Activated T-helper 1 cell treated with anti-CD3 and anti-CD28 coated beads, Interleukin-12 subunit alpha, Interleukin-12 subunit beta, Interleukin-2, Interleukin-4 antibody, amounts not matched to agents 30 ng/mL and 10 ng/mL and 1 ng/mL, durations not matched to agents 14 hours and 24 hours and 36 hours (primary cell): Measurements from ENCODE around the gene DISC1. TPM values are rescaled to one million over a fixed set of nuclear protein-coding genes. Genes with fewer than 3 reads are reported as not detected.

Source experiments
- DNase-seq: peaks from one replicate; pipeline ENCODE4 v3.0.0; 2021; ENCODE audit warnings: low spot score
- H3K27ac Mint-ChIP-seq: one replicate; pipeline ENCODE4 v1.8.0; 2021; ENCODE audit warnings: mild to moderate bottlenecking, mixed read lengths
- H3K27me3 Mint-ChIP-seq: one replicate; pipeline ENCODE4 v1.8.0; 2022; ENCODE audit warnings: mild to moderate bottlenecking, moderate library complexity, mixed read lengths; ENCODE audit not compliant: insufficient read depth
- H3K36me3 Mint-ChIP-seq: one replicate; pipeline ENCODE4 v1.8.0; 2021; ENCODE audit warnings: low read depth, mixed read lengths
- H3K4me1 Mint-ChIP-seq: one replicate; pipeline ENCODE4 v1.8.0; 2021; ENCODE audit warnings: low read depth, mixed read lengths
- H3K4me3 Mint-ChIP-seq: one replicate; pipeline ENCODE4 v1.8.0; 2021; ENCODE audit warnings: mild to moderate bottlenecking, moderate library complexity, mixed read lengths
- H3K9me3 Mint-ChIP-seq: one replicate; pipeline ENCODE4 v1.8.0; 2021; ENCODE audit warnings: mixed read lengths
- intact Hi-C: fragments of 100-400 bp; cut with micrococcal nuclease; formaldehyde crosslinking; loops from one replicate; pipeline ENCODE4 v1.15.1; 2024
- total RNA-seq: library from RNA; stranded (reverse); gene quantifications from 2 replicates; pipeline ENCODE4 v1.2.3, GENCODE V29; 2022

The DISC1 gene
- total RNA-seq, 1 donor from 2014 or later, result 3.3 TPM

GRCh38 chr1:232045139-232045994 lies 418.8 kb downstream of the DISC1 start:
- intact Hi-C loops, result loop anchor here (10.0 kb wide), 1 partner anchor 181 kb away; no protein-coding TSS in a partner anchor
- no peak for DNase-seq
- Mint-ChIP-seq H3K36me3 (no peaks in the 10 kb centered on the region), H3K4me1 (no peaks in the 10 kb centered on the region), H3K4me3 (no peak overlapping the region), H3K9me3 (peaks cover 9% of the 10 kb centered on the region), H3K27ac (no peak overlapping the region), H3K27me3 (peaks cover 2% of the 10 kb centered on the region)

- H3K4me1 Mint-ChIP-seq, result no peaks in the 10 kb centered on the region
- intact Hi-C loops, result loop anchor here (1.0 to 10.0 kb wide), 2 partner anchors 78 to 182 kb away; no protein-coding TSS in a partner anchor
- no peak for DNase-seq
- peaks cover 9% of the 10 kb centered on the region for H3K9me3 Mint-ChIP-seq
- H3K27me3 Mint-ChIP-seq, result peaks cover 2% of the 10 kb centered on the region
- H3K36me3 Mint-ChIP-seq, result no peaks in the 10 kb centered on the region
- no peak overlapping the region for H3K27ac Mint-ChIP-seq
- no peak overlapping the region for H3K4me3 Mint-ChIP-seq
These were observed 420.1 kb downstream of the DISC1 start for GRCh38 chr1:232046451-232047306.

DNA sequence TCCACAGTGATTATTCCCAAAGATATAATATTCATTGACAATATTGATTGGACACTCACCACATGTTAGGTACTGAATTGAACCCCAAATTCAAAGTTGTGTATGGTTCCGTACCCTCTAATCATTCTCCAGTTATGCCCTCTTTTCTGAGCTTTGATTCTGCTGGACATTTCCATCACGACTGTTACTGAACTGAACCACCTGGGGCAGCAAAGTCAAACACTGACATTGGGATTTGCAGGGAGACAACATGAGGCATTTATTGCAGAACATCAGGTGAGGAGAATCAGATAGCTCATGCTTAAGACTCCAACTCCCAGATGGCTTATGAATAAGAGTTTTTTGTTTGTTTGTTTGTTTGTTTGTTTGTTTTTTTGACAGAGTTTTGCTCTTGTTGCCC lies 420.9 kb downstream of the DISC1 start:
- H3K27ac Mint-ChIP-seq, result no peak overlapping the region
- no peak for DNase-seq
- peaks cover 8% of the 10 kb centered on the region for H3K9me3 Mint-ChIP-seq
- no peaks in the 10 kb centered on the region for H3K36me3 Mint-ChIP-seq
- intact Hi-C loops, result loop anchor here (10.0 kb wide), 1 partner anchor 183 kb away; no protein-coding TSS in a partner anchor
- no peak overlapping the region for H3K4me3 Mint-ChIP-seq
- H3K4me1 Mint-ChIP-seq, result no peaks in the 10 kb centered on the region
- peaks cover 2% of the 10 kb centered on the region for H3K27me3 Mint-ChIP-seq

DNA sequence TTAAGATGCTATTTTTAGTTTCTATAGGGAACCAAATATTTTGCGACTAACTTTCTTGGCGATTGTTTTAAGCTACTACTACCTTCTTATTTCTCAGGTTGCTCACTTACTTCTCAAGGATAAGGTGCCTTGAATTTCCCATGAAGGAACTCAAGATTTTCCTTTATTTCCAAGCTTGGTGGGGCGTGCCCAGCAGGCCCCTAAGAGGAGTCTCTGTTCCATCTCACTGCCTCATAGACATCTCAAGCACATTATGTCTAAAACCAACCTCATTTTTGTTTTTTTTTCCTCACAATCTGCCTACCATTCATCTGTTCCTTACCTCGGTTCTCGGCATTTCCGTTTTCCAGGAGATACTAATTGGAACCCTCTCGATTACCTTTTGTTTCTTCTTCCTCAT lies 421.9 kb downstream of the DISC1 start:
- Mint-ChIP-seq H3K4me3 (no peak overlapping the region), H3K27me3 (peaks cover 2% of the 10 kb centered on the region), H3K4me1 (no peaks in the 10 kb centered on the region), H3K9me3 (no peaks in the 10 kb centered on the region), H3K27ac (no peak overlapping the region), H3K36me3 (no peaks in the 10 kb centered on the region)
- no peak for DNase-seq
- intact Hi-C loops, result loop anchor here (10.0 kb wide), 1 partner anchor 184 kb away; no protein-coding TSS in a partner anchor

- no peaks in the 10 kb centered on the region for H3K9me3 Mint-ChIP-seq
- no peak overlapping the region for H3K27ac Mint-ChIP-seq
- intact Hi-C loops, result loop anchor here (10.0 kb wide), 1 partner anchor 185 kb away; no protein-coding TSS in a partner anchor
- H3K4me1 Mint-ChIP-seq, result no peaks in the 10 kb centered on the region
- DNase-seq, result no peak
- peaks cover 2% of the 10 kb centered on the region for H3K27me3 Mint-ChIP-seq
- no peak overlapping the region for H3K4me3 Mint-ChIP-seq
- H3K36me3 Mint-ChIP-seq, result no peaks in the 10 kb centered on the region
These were observed 422.7 kb downstream of the DISC1 start for GRCh38 chr1:232049335-232049734.

- no peak overlapping the region for H3K4me3 Mint-ChIP-seq
- no peaks in the 10 kb centered on the region for H3K9me3 Mint-ChIP-seq
- DNase-seq, result no peak
- H3K4me1 Mint-ChIP-seq, result no peaks in the 10 kb centered on the region
- H3K27me3 Mint-ChIP-seq, result no peaks in the 10 kb centered on the region
- intact Hi-C loops, result no loop called here
- H3K36me3 Mint-ChIP-seq, result no peaks in the 10 kb centered on the region
- H3K27ac Mint-ChIP-seq, result no peak overlapping the region
These were observed 430.8 kb downstream of the DISC1 start for GRCh38 chr1:232057217-232057895.

- intact Hi-C loops, result no loop called here
- Mint-ChIP-seq H3K4me1 (no peaks in the 10 kb centered on the region), H3K36me3 (no peaks in the 10 kb centered on the region), H3K9me3 (no peaks in the 10 kb centered on the region), H3K27me3 (no peaks in the 10 kb centered on the region), H3K4me3 (no peak overlapping the region), H3K27ac (no peak overlapping the region)
- DNase-seq, result no peak
These were observed 431.3 kb downstream of the DISC1 start for GRCh38 chr1:232057896-232058274.

DNA sequence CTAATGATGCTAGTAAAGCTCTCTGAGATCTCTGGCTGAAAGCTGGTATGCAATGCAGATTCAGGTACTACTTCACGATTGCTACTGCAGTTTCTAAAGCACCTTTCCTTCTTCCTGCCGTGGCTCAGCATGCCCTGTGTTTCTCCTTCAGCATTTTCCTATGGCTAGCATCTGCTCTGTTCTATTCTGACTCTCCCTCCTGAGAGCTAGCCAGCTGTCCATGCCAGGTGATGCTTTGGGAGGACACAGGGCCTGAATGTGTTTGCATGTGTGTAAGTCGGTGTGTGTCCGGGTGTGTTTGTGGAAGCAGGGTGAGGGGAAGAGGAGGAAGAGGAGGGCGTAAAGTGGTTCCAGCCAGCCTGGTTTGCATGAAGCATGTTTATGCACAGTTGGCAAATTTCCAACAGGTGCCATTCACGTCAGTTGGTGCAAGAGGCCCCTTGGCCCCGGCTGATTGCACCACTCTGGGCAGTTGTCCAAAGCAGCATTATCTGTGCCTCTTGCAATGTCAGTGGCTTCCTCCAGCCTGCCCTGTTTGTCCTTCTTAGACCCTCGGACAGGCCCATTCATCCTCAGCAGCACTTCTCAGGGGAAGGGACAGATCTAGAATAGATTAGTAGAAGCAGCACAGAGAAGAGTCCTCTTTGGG lies 433.3 kb downstream of the DISC1 start:
- Mint-ChIP-seq H3K9me3 (no peaks in the 10 kb centered on the region), H3K27me3 (no peaks in the 10 kb centered on the region), H3K27ac (no peak overlapping the region), H3K4me1 (no peaks in the 10 kb centered on the region), H3K36me3 (no peaks in the 10 kb centered on the region), H3K4me3 (no peak overlapping the region)
- intact Hi-C loops, result no loop called here
- no peak for DNase-seq

- intact Hi-C loops, result no loop called here
- no peaks in the 10 kb centered on the region for H3K36me3 Mint-ChIP-seq
- no peak overlapping the region for H3K27ac Mint-ChIP-seq
- no peaks in the 10 kb centered on the region for H3K27me3 Mint-ChIP-seq
- H3K9me3 Mint-ChIP-seq, result no peaks in the 10 kb centered on the region
- DNase-seq, result no peak
- H3K4me1 Mint-ChIP-seq, result no peaks in the 10 kb centered on the region
- H3K4me3 Mint-ChIP-seq, result no peak overlapping the region
These were observed 436.4 kb downstream of the DISC1 start for GRCh38 chr1:232062967-232063366.

GRCh38 chr1:232066521-232066920 lies 439.9 kb downstream of the DISC1 start:
- Mint-ChIP-seq H3K9me3 (no peaks in the 10 kb centered on the region), H3K4me3 (no peak overlapping the region), H3K27me3 (no peaks in the 10 kb centered on the region), H3K4me1 (no peaks in the 10 kb centered on the region), H3K36me3 (no peaks in the 10 kb centered on the region), H3K27ac (no peak overlapping the region)
- intact Hi-C loops, result no loop called here
- DNase-seq, result no peak

GRCh38 chr1:232074265-232074664 lies 447.7 kb downstream of the DISC1 start:
- H3K27ac Mint-ChIP-seq, result no peak overlapping the region
- DNase-seq, result no peak
- no peaks in the 10 kb centered on the region for H3K36me3 Mint-ChIP-seq
- no peaks in the 10 kb centered on the region for H3K4me1 Mint-ChIP-seq
- H3K4me3 Mint-ChIP-seq, result no peak overlapping the region
- intact Hi-C loops, result no loop called here
- H3K9me3 Mint-ChIP-seq, result no peaks in the 10 kb centered on the region
- H3K27me3 Mint-ChIP-seq, result no peaks in the 10 kb centered on the region

- no peak overlapping the region for H3K27ac Mint-ChIP-seq
- H3K27me3 Mint-ChIP-seq, result no peaks in the 10 kb centered on the region
- no peak for DNase-seq
- intact Hi-C loops, result no loop called here
- H3K4me3 Mint-ChIP-seq, result no peak overlapping the region
- H3K9me3 Mint-ChIP-seq, result no peaks in the 10 kb centered on the region
- H3K36me3 Mint-ChIP-seq, result no peaks in the 10 kb centered on the region
- no peaks in the 10 kb centered on the region for H3K4me1 Mint-ChIP-seq
These were observed 451.2 kb downstream of the DISC1 start for GRCh38 chr1:232077809-232078208.
